ENCODE results near the gene ATP5ME.

Gene ATP5ME

GRCh38 chr4:705278-706082 is 31.4 kb upstream of the ATP5ME start, which contains the start of gene PCGF3:
Gene PCGF3 (plus strand): TSS chr4:705832. CDS start chr4:733681, 27,849 bp downstream.
- no peak for TF ChIP-seq CTCF (IDR thresholded peaks at IDR 0.05; ENCODE audit: low read depth, low read length)
- peak; percentile 96 for DNase-seq (ENCODE audit: low read depth, low spot score)
- H3K4me3 ChIP-seq (ENCODE audit: low read depth, low read length): peak within 1 kb of the TSS; percentile 95
- in situ Hi-C loops (cut with HindIII; ENCODE audit: low sequenced_read_pairs): no loop called here

DNA sequence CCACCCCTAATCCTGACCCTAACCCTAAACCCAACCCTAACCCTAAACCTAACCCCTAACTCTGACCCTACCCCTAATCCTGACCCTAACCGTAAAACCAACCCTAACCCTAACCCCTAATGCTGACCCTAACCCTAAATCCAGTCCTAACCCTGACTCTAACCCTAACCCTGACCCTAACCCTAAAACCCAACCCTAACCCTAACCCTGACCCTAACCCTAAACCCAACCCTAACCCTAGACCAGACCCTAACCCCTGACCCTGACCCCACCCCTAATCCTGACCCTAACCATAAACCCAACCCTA is 30.8 kb upstream of the ATP5ME start:
- in situ Hi-C loops (cut with HindIII; ENCODE audit: low sequenced_read_pairs): no loop called here
- TF ChIP-seq CTCF (IDR thresholded peaks at IDR 0.05; ENCODE audit: low read depth, low read length): no peak
- peak overlapping the region; percentile 37 for H3K4me3 ChIP-seq (ENCODE audit: low read depth, low read length)
- no peak for DNase-seq (ENCODE audit: low read depth, low spot score)

DNA sequence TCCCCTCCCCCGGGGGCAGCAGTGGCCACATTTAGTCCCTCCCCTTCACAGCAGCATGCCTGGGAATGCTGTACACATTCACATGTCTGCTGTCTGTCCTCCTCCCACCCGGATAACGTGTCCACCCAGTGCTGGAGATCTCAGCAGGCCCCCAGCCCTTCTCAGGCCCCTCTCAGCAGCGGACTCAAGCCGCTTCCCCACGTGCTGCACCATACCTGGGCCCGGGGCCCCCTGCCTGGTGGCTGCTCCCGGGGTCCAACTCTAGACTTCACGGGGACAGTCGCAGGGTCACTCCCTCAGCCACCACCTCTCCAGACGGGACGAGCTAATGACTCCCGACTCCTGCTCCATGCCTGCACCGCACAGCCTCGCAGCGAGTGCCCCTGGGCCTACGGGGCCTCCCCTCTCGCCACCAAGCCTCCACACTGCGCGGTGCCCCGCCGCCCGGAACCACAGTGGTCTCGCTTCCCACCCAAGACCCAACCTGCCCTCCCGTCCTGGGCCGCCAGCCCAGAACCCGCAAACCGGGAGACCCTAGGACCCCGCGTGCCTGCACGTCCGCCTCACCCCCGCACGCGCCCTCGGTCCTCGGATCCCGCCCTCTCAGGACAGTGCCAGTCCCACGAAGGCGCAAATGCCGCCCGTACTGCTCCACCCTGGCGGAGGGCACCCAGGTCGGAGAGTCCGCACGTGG is 30.3 kb upstream of the ATP5ME start:
- no peak for TF ChIP-seq CTCF (IDR thresholded peaks at IDR 0.05; ENCODE audit: low read depth, low read length)
- no peak for DNase-seq (ENCODE audit: low read depth, low spot score)
- in situ Hi-C loops (cut with HindIII; ENCODE audit: low sequenced_read_pairs): no loop called here
- H3K4me3 ChIP-seq (ENCODE audit: low read depth, low read length): no peak overlapping the region

- H3K4me3 ChIP-seq (ENCODE audit: low read depth, low read length): no peak overlapping the region
- DNase-seq (ENCODE audit: low read depth, low spot score): no peak
- in situ Hi-C loops (cut with HindIII; ENCODE audit: low sequenced_read_pairs): no loop called here
- TF ChIP-seq CTCF (IDR thresholded peaks at IDR 0.05; ENCODE audit: low read depth, low read length): no peak
Measured at GRCh38 chr4:703336-704197, 29.5 kb upstream of the ATP5ME start.

DNA sequence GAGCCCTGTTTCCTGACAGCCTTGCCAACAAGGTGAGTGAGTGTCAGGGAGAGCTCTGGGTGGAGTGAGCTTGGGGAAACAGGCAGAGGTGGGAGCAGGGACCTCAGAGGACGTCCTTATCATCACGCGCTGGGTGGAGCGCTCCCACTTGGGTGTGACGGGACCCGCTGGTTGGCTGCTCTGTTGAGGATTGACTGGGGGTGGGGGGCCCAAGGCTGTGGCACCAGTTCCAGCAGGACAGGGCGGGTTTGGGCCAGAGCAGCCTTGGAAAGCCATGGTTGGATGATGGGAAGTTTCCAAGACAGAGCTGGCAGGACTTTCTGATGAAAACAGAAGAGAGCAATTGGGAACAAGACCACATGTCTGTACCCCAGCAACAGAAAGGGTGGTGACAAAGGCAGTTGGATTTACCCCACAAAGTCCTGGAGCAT is 28.6 kb upstream of the ATP5ME start:
- no peak for TF ChIP-seq CTCF (IDR thresholded peaks at IDR 0.05; ENCODE audit: low read depth, low read length)
- DNase-seq (ENCODE audit: low read depth, low spot score): no peak
- in situ Hi-C loops (cut with HindIII; ENCODE audit: low sequenced_read_pairs): no loop called here
- no peak overlapping the region for H3K4me3 ChIP-seq (ENCODE audit: low read depth, low read length)

DNA sequence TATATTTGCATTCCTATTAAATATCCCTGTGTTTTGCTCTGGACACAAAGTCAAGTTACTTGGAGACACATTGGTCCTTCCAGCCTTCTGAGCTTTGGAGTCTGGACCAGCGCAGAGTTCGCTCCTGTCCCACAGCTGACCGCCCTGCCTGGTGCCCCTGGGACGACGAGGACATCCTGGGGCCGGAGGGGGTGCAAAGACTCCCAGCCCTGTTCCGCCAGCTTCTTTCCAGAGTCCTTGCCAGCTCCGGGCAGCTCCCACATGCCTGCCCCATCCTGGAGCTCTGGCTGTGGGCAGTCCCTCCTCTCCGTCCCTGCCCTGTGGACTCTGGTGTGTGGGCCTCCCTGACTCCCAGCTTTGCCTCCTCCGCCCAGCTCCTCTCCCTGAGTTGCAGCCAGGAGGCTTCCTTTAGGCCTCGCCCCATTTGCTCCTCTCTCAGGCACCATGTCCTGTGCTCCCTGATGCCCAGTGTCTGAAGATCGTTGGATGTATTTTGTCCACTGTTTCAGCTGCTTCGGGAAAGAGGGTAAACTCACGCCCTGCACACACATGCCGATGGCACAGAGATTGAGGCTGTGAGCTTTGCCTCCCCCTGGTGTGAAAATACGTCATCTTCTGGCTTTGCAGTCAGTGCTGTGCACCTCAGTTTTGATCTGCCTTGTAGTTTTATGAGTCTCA is 26.6 kb upstream of the ATP5ME start:
- DNase-seq (ENCODE audit: low read depth, low spot score): no peak
- in situ Hi-C loops (cut with HindIII; ENCODE audit: low sequenced_read_pairs): no loop called here
- H3K4me3 ChIP-seq (ENCODE audit: low read depth, low read length): no peak overlapping the region
- no peak for TF ChIP-seq CTCF (IDR thresholded peaks at IDR 0.05; ENCODE audit: low read depth, low read length)

All from astrocyte of the spinal cord (primary cell).